Melanocyte of skin (primary cell): ENCODE results near the gene DEPP1. TPM values are rescaled to one million over a fixed set of nuclear protein-coding genes. Genes with fewer than 3 reads are reported as not detected.

Experiments
- total RNA-seq, 2 donors: library from RNA; depleted of rRNA; stranded (reverse); fragments of >200 nt; gene quantifications; 2 replicates each; pipeline ENCODE4 v1.2.3, GENCODE V29; 2012

DEPP1 gene, protein sequence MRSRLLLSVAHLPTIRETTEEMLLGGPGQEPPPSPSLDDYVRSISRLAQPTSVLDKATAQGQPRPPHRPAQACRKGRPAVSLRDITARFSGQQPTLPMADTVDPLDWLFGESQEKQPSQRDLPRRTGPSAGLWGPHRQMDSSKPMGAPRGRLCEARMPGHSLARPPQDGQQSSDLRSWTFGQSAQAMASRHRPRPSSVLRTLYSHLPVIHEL
- under 1 TPM in 1 of 2 donors, not detected in 1; 0.69 TPM for total RNA-seq

DNA sequence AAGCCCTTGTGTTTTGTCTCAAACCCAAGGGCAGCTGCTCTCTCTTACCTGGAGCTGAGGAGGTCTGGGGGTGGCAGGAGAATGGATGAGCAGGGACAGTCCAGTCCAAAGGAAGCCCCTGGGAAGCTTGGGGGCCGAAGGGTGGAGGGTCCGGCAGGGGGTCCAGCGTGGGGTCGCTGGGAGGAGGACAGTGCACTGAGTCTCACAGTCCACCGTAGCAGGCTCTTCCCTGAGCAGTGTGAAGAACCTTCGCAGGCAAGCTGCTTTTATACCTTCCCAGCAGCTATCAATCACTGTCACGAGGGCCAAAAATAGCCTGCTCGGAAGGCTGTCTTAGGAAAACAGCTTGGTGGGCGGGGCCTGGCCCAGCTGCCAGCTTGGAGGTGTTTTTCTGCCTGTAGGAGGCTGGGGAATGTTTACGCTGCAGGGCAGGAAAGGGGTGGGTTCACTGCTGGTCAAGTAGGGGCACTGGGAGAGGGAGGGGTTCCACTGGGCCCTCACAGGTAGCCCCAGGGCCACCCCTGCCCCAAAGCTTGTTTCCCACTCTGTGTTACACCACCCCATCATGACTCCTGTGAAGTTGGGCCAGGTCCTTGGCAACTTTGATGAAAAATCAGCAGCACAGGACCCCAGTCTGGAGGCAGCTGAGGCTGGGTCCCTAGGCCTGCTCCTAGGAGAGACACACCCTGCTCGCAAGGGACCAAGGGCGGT is at the start of gene DEPP1:
DEPP1 (minus strand) TSS at position 240 of the 711 bp plus-strand sequence. CDS start 779 bp downstream, outside the sequence.

DNA sequence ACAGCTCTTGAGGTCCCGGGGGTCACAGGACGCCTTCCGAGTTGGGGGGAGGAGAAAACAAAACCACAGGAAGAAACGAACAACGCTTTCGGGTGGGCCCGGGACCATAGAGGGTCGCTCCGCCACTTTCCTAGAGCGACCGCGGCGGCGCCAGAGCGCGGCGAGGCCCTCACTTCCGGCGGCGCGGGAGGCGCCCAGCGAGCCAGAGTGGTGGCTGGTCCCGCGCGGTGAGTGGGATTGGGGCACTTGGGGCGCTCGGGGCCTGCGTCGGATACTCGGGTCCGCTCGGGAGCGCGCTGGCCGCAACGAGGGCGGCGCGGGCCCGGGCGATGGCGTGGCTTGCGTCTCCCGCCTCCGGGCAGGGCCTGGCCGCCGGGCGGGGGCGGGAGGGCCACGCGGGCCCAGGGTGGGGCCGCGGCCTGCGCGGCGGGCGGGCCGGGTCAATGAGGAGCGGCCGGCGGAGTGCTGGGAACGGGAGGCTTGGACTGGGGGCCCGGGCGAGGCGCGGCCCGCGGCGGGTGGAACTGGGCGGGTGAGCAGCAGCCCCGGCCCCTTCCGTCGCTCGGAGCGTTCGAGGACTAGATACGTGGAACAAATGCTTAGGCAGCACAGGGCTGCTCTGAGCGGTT is 22.3 kb upstream of the DEPP1 start, which contains the start of gene ZNF22:
ZNF22 (plus strand) TSS at position 172 of the 629 bp plus-strand sequence. CDS start 2,446 bp downstream, outside the sequence.

DNA sequence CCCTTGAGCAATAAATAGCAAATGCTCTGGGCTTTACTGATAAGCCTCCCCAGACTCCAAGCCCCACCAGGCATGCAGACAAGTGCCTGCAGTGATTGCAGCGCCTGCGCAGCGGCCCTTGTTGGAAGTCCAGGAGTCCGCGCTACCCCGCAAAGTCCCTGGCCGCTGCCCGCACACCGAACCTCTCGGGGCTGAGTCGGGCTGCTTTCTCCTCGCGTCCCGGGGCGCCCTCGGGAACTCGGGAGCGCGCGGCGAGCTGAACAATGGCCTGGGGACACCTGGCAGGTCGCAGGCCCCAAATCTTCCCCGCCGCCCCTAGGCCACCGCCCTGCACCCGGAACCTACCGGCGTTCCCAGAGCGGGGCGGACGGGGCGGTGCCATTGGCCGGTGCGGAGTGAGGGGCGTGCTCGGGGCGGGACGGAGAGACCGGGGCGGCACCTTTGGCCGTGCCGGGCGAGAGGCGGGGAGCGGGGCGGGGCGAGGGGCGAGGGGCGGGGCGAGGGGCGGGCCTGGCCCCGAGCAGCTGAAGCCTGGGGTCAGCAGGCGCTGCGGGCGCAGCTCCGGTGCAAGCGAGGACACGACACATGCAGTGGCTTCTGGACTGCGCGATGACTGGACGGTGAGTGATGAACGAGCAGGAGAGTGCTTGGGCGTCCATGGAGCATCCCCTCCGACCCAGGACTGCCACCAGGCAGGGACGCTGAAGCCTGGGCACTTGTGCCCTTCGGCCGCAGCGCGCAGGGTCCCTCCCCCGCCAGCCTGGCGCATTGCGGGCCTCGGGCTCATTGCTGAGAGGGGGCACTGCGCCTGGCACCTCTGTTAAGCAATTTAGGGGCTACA is 19.1 kb downstream of the DEPP1 start, which contains the start of gene RASSF4:
RASSF4 (plus strand) TSS at position 556 of the 841 bp plus-strand sequence. CDS start 10,401 bp downstream, outside the sequence.

Other genes starting within 250 kb of the DEPP1 start
- gene TMEM72, start 67.5 kb downstream of the DEPP1 start, total RNA-seq, result not detected
- gene RASSF4, start 19.0 kb downstream of the DEPP1 start, total RNA-seq, result 10 to 100 TPM in 1 of 2 donors, 1 to 10 TPM in 1; 4.0 to 10.7 TPM
- 10 to 100 TPM in 1 of 2 donors, 1 to 10 TPM in 1; 4.5 to 13.7 TPM for gene ZNF22, start 22.1 kb upstream of the DEPP1 start, total RNA-seq